Hepatocyte (in vitro differentiated cells): ENCODE results near the gene SNAP25.

ENCODE experiments used
- CTCF ChIP-seq: fragments of 200-600 bp; sonication (generic); IDR thresholded peaks from 2 replicates; pipeline ENCODE4 v1.5.1; 2016; ENCODE audit warnings: antibody characterized with exemption, mild to moderate bottlenecking; ENCODE audit not compliant: poor library complexity
- EZH2 ChIP-seq: fragments of 200-600 bp; sonication (generic); IDR thresholded peaks from 2 replicates; pipeline ENCODE4 v1.6.1; 2016; ENCODE audit warnings: antibody characterized with exemption, mild to moderate bottlenecking, borderline replicate concordance

- TF ChIP-seq CTCF (no peak), EZH2 (no peak)
Observed at GRCh38 chr20:10249048-10249770, 30.6 kb downstream of the SNAP25 start.
